ENCODE results near the gene EPHA2. TPM values are rescaled to one million over a fixed set of nuclear protein-coding genes. Genes with fewer than 3 reads are reported as not detected.

Gene EPHA2
- total and polyA plus RNA-seq, 4 donors, result 17.5 to 35.6 (median 20.5) TPM

DNA sequence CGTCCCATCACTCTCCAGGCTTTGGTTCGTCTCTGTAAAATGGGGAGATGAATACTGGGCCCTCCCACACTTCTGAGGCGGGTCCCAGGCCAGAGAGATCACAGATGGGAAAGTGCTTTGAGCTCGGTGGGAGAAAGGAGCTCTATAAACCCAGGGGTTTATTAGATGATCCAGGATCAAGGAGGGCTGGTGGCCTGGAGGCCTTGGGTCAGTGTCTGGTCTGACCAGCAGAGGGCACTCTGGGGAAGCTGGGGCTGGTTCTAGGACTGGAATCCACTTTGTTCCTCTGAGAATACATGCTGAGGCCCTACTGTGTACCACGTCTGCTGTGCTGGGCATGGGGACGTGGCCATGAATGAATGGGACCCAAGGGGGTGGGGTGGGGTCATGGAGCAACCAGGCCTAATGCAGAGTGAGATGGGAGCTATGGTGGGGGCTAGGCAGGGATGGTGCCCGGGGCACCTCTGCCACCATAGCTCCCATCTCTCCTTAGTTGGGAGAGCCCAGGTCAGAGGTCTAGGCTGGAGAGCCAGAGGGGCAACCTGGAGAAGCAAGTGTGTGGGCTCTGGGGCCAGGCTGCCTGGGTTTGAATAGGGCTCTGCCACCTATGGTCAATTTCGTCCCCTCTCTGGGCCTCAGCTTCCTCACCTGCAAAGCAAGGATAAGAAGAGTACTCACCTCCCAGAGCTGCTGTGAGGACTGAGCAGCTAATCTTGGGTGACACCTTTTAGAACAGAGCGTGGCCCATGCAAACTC lies 73.4 kb downstream of the EPHA2 start:
- TF ChIP-seq, protein P1, sequence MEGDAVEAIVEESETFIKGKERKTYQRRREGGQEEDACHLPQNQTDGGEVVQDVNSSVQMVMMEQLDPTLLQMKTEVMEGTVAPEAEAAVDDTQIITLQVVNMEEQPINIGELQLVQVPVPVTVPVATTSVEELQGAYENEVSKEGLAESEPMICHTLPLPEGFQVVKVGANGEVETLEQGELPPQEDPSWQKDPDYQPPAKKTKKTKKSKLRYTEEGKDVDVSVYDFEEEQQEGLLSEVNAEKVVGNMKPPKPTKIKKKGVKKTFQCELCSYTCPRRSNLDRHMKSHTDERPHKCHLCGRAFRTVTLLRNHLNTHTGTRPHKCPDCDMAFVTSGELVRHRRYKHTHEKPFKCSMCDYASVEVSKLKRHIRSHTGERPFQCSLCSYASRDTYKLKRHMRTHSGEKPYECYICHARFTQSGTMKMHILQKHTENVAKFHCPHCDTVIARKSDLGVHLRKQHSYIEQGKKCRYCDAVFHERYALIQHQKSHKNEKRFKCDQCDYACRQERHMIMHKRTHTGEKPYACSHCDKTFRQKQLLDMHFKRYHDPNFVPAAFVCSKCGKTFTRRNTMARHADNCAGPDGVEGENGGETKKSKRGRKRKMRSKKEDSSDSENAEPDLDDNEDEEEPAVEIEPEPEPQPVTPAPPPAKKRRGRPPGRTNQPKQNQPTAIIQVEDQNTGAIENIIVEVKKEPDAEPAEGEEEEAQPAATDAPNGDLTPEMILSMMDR (IDR thresholded peaks at IDR 0.05; ENCODE audit: control extremely low read depth, extremely low read depth), result peak; percentile 87
- DNase-seq (peak in 2 of 3 donors; percentile 51 to 57), ATAC-seq (ENCODE audit: insufficient read depth, low FRiP score) (no peak)
- Histone ChIP-seq H3K36me3 (ENCODE audit: control insufficient read depth in 4 of 4, insufficient read depth in 4 of 4, low read length in 4 of 4) (no peaks in the 10 kb centered on the region), H3K27me3 (ENCODE audit: control insufficient read depth in 3 of 3, insufficient read depth in 3 of 3, low read length in 2 of 3) (no peaks in the 10 kb centered on the region), H3K4me1 (ENCODE audit: control insufficient read depth in 5 of 5, insufficient read depth in 5 of 5, low read length in 5 of 5) (peaks cover 0 to 4% (median 0%) of the 10 kb centered on the region in 5 donors), H3K9ac (ENCODE audit: insufficient read depth in 1 of 2, low read length in 2 of 2) (no peak overlapping the region), H3K27ac (ENCODE audit: low read depth in 1 of 2, low read length in 1 of 2) (no peak overlapping the region), H3K9me3 (ENCODE audit: control insufficient read depth in 4 of 4, insufficient read depth in 3 of 4, low read length in 3 of 4) (no peaks in the 10 kb centered on the region), H3K4me3 (no peak overlapping the region)
- 67 to 75% methylated on average over 9 of the region's 9 CpGs for WGBS, 2 donors

DNA sequence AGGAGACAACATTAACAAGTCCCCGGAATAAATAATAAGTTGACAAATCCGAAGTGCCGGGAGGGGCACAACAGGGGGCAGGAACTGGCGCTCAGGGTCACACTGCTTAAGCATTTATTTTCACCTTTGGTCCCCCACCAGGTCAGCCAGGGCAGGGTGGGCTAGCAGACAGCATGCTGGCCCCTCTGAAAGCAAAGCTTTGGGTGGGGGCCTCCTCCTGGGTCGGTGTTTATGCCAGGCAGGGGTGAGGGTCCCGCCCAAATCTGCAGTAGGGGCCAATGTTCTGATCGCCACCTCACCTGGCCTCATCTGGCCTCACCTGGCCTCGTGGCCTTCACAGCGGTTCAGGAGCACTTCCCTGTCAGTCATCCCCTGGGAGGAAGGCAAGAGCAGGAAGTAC lies 74.2 kb downstream of the EPHA2 start:
- no peaks in the 10 kb centered on the region for H3K9me3 ChIP-seq (ENCODE audit: control insufficient read depth in 4 of 4, insufficient read depth in 3 of 4, low read length in 3 of 4)
- no peaks in the 10 kb centered on the region for H3K27me3 ChIP-seq (ENCODE audit: control insufficient read depth in 3 of 3, insufficient read depth in 3 of 3, low read length in 2 of 3)
- ATAC-seq (ENCODE audit: insufficient read depth, low FRiP score) (no peak), DNase-seq (no peak)
- no peak overlapping the region for H3K9ac ChIP-seq (ENCODE audit: insufficient read depth in 1 of 2, low read length in 2 of 2)
- TF ChIP-seq, protein P1 (IDR thresholded peaks at IDR 0.05; ENCODE audit: control extremely low read depth, extremely low read depth), result no peak
- H3K4me1 ChIP-seq (ENCODE audit: control insufficient read depth in 5 of 5, insufficient read depth in 5 of 5, low read length in 5 of 5), result peaks cover 0 to 4% (median 0%) of the 10 kb centered on the region in 5 donors
- 86 to 93% methylated on average over 9 of the region's 9 CpGs for WGBS, 2 donors
- H3K27ac ChIP-seq (ENCODE audit: low read depth in 1 of 2, low read length in 1 of 2), result no peak overlapping the region
- H3K4me3 ChIP-seq, result no peak overlapping the region
- no peaks in the 10 kb centered on the region for H3K36me3 ChIP-seq (ENCODE audit: control insufficient read depth in 4 of 4, insufficient read depth in 4 of 4, low read length in 4 of 4)

DNA sequence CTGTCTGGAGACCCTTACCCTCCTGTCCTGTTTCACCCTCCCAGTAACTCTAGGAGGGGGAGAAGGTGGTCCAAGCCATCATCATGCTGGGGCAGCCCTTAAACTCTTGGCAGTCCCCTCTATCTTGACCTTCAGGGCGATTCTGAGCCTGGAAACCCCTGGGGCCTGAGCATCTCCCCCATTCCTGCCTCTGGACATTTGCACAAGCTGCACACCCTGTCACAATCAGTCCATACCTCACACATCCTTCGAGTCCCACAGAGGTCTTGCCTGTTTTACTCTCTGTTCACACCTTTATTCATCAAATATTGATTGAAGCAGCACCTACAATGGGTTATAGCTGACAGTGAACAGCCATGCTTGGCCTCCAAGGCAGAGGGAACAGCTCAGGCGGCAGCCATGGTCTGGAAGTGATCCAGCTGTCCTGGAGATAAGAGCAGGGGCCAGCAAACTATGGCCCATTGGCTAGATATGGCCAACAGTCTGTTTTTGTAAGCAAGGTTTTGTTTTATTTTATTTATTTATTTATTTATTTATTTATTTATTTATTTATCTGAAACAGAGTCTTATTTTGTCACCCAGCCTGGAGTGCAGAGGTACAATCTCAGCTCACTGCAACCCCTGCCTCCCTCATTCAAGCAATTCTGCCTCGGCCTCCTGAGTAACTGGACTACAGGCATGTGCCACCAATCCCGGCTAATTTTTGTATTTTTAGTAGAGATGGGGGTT lies 75.3 kb downstream of the EPHA2 start:
- Histone ChIP-seq H3K4me1 (ENCODE audit: control insufficient read depth in 5 of 5, insufficient read depth in 5 of 5, low read length in 5 of 5) (peaks cover 0 to 4% (median 0%) of the 10 kb centered on the region in 5 donors), H3K27ac (ENCODE audit: low read depth in 1 of 2, low read length in 1 of 2) (no peak overlapping the region), H3K9ac (ENCODE audit: insufficient read depth in 1 of 2, low read length in 2 of 2) (no peak overlapping the region), H3K27me3 (ENCODE audit: control insufficient read depth in 3 of 3, insufficient read depth in 3 of 3, low read length in 2 of 3) (no peaks in the 10 kb centered on the region), H3K36me3 (ENCODE audit: control insufficient read depth in 4 of 4, insufficient read depth in 4 of 4, low read length in 4 of 4) (no peaks in the 10 kb centered on the region), H3K9me3 (ENCODE audit: control insufficient read depth in 4 of 4, insufficient read depth in 3 of 4, low read length in 3 of 4) (no peaks in the 10 kb centered on the region), H3K4me3 (no peak overlapping the region)
- ATAC-seq (ENCODE audit: insufficient read depth, low FRiP score) (no peak), DNase-seq (no peak)
- TF ChIP-seq, protein P1 (IDR thresholded peaks at IDR 0.05; ENCODE audit: control extremely low read depth, extremely low read depth), result no peak
- WGBS, 2 donors, result 95% methylated on average over 5 of the region's 5 CpGs

Measured in lung (tissue), 12 donors.